ENCODE results near the gene MYMX.

The MYMX gene

DNA sequence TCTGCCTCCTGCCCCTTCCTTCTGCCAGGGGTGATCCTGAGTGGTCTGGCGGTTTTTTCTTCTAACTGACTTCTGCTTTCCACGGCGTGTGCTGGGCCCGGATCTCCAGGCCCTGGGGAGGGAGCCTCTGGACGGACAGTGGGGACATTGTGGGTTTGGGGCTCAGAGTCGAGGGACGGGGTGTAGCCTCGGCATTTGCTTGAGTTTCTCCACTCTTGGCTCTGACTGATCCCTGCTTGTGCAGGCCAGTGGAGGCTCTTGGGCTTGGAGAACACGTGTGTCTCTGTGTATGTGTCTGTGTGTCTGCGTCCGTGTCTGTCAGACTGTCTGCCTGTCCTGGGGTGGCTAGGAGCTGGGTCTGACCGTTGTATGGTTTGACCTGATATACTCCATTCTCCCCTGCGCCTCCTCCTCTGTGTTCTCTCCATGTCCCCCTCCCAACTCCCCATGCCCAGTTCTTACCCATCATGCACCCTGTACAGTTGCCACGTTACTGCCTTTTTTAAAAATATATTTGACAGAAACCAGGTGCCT lies 16.9 kb downstream of the MYMX start:
- Histone ChIP-seq H2AK5ac (ENCODE audit: low read depth, low read length) (no peak overlapping the region), H3K18ac (ENCODE audit: low read length) (no peak overlapping the region), H3K27ac (replicated peaks; ENCODE audit: low read length) (no peak overlapping the region)

DNA sequence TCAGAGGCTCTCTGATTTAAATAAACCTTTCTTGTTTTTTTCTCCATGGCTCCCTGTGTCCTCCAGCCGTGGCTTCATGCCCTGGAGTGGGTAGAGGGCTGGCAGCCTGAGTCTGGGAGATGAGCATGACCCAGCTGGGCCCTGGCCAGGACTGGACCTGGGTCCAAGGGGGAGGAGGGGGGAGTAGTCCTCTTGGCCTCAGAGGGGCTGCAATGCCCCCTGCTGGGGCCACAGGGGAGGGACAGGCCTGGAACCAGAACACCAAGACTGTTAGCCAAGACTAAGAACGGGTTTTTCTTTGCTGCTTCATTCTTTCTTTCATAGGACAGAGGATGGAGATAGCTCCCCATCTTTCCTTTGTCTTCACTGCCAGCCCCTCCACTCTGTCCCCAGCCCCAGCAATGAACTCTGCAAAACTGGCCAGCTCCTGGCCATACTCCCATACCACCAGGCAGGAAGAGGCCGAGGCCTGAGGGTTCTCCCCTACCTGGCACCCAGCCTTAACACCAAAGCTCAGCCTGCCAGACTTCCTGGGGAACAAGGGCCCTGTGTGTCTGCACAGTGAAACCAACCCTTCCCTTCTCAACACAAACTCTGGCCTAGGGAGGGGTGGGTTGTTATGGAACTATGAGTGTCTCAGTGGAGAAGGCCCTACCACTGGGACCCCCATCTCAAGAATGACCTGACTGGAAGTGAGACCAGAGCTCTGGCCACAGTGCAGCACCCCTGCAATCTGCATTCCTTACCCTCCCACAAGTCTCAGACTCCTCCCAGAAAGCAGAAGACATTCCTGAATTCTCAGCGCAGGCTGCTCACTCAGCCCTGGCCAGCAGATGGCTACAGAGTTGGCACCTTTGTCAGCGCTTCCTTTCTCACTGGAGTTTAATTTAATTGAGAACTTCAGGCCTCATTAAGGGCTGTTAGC lies 17.6 kb downstream of the MYMX start:
- H2AFZ ChIP-seq (ENCODE audit: low read length), result no peak overlapping the region
- H3K27ac ChIP-seq (replicated peaks; ENCODE audit: low read length), result peak overlapping the region; percentile 69
- no peak overlapping the region for H2BK5ac ChIP-seq (ENCODE audit: low read length)
- H3K9ac ChIP-seq (ENCODE audit: low read depth, low read length, poor library complexity), result no peak overlapping the region
- H3K9me3 ChIP-seq (replicated peaks in 1 of 2; ENCODE audit: control insufficient read depth in 2 of 2, insufficient read depth in 1 of 2, low read depth in 1 of 2, low read length in 2 of 2), result no peaks in the 10 kb centered on the region
- no peak overlapping the region for H4K8ac ChIP-seq (ENCODE audit: low read depth, low read length)
- no peak overlapping the region for H3K23ac ChIP-seq (ENCODE audit: low read depth, low read length, poor library complexity)
- H3K4me1 ChIP-seq (ENCODE audit: control insufficient read depth in 2 of 2, insufficient read depth in 1 of 2, low read depth in 1 of 2, low read length in 2 of 2), result peaks cover 7 to 14% of the 10 kb centered on the region in 2 donors
- H2BK12ac ChIP-seq (ENCODE audit: low read length), result no peak overlapping the region
- no peak overlapping the region for H4K91ac ChIP-seq (ENCODE audit: low read depth, low read length, poor library complexity)
- no peak overlapping the region for H3K4me3 ChIP-seq (ENCODE audit: low read length in 2 of 2)
- peaks cover 21 to 62% of the 10 kb centered on the region in 2 donors for H3K36me3 ChIP-seq (replicated peaks in 1 of 2; ENCODE audit: control insufficient read depth in 2 of 2, insufficient read depth in 2 of 2, low read length in 2 of 2)
- H2BK15ac ChIP-seq (ENCODE audit: low read length), result no peak overlapping the region
- H3K79me1 ChIP-seq (ENCODE audit: low read depth, low read length), result no peaks in the 10 kb centered on the region
- no peak overlapping the region for H3K4ac ChIP-seq (ENCODE audit: low read length)
- peak overlapping the region; percentile 52 for H2AK5ac ChIP-seq (ENCODE audit: low read depth, low read length)
- peak overlapping the region; percentile 66 for H3K18ac ChIP-seq (ENCODE audit: low read length)
- no peak overlapping the region for H3K4me2 ChIP-seq (ENCODE audit: insufficient read depth, low read length, poor library complexity, severe bottlenecking)
- H3K27me3 ChIP-seq (ENCODE audit: control insufficient read depth in 3 of 3, insufficient read depth in 3 of 3, low read depth in 1 of 3, low read length in 3 of 3), result no peaks in the 10 kb centered on the region
- DNase-seq (ENCODE audit: low spot score), result no peak
- WGBS, 2 donors (ENCODE audit: extremely low coverage in 2 of 2, insufficient read length in 2 of 2, insufficient replicate concordance in 1 of 2), result no CpG with 5 or more reads among the region's 5 CpGs
- no peak overlapping the region for H2BK120ac ChIP-seq (ENCODE audit: low read depth, low read length)
- H3K14ac ChIP-seq (ENCODE audit: low read length), result no peak overlapping the region

More for the DNA sequence above, 16.9 kb downstream of the MYMX start:
- Histone ChIP-seq H3K4me1 (ENCODE audit: control insufficient read depth in 2 of 2, insufficient read depth in 1 of 2, low read depth in 1 of 2, low read length in 2 of 2) (peaks cover 7 to 13% of the 10 kb centered on the region in 2 donors), H2BK12ac (ENCODE audit: low read length) (no peak overlapping the region), H3K9ac (ENCODE audit: low read depth, low read length, poor library complexity) (peak overlapping the region; percentile 38), H3K79me1 (ENCODE audit: low read depth, low read length) (no peaks in the 10 kb centered on the region), H2BK15ac (ENCODE audit: low read length) (no peak overlapping the region), H3K14ac (ENCODE audit: low read length) (no peak overlapping the region), H3K36me3 (replicated peaks in 1 of 2; ENCODE audit: control insufficient read depth in 2 of 2, insufficient read depth in 2 of 2, low read length in 2 of 2) (peaks cover 20 to 69% of the 10 kb centered on the region in 2 donors), H4K8ac (ENCODE audit: low read depth, low read length) (no peak overlapping the region), H2BK5ac (ENCODE audit: low read length) (no peak overlapping the region), H3K4ac (ENCODE audit: low read length) (no peak overlapping the region), H4K91ac (ENCODE audit: low read depth, low read length, poor library complexity) (no peak overlapping the region), H3K27me3 (ENCODE audit: control insufficient read depth in 3 of 3, insufficient read depth in 3 of 3, low read depth in 1 of 3, low read length in 3 of 3) (no peaks in the 10 kb centered on the region), H3K9me3 (replicated peaks in 1 of 2; ENCODE audit: control insufficient read depth in 2 of 2, insufficient read depth in 1 of 2, low read depth in 1 of 2, low read length in 2 of 2) (no peaks in the 10 kb centered on the region), H2BK120ac (ENCODE audit: low read depth, low read length) (no peak overlapping the region), H3K4me3 (ENCODE audit: low read length in 2 of 2) (no peak overlapping the region), H2AFZ (ENCODE audit: low read length) (no peak overlapping the region), H3K4me2 (ENCODE audit: insufficient read depth, low read length, poor library complexity, severe bottlenecking) (no peak overlapping the region), H3K23ac (ENCODE audit: low read depth, low read length, poor library complexity) (peak overlapping the region; percentile 5)
- DNase-seq (ENCODE audit: low spot score), result no peak
- no CpG with 5 or more reads among the region's 14 CpGs for WGBS, 2 donors (ENCODE audit: extremely low coverage in 2 of 2, insufficient read length in 2 of 2, insufficient replicate concordance in 1 of 2)

DNA sequence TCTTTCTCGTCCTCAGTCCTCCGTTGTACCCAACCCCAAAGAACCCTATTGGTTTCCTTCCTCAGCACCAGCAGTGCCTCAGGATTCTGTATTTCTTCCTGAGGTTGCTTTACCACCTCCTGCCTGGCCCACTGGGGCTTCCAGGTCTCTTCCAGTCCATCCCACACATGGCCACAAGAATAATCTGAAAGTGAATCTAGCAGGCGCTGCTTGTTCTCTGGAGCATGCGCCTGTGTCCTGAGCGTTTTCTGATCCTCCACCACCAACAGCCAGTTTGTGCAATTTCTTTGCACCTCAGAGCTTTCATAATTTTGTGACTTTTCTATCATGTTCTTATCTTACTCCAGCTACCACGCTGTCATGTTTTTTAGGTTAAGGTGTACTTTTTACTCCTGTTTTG lies 18.5 kb downstream of the MYMX start:
- no peak overlapping the region for H2BK15ac ChIP-seq (ENCODE audit: low read length)

DNA sequence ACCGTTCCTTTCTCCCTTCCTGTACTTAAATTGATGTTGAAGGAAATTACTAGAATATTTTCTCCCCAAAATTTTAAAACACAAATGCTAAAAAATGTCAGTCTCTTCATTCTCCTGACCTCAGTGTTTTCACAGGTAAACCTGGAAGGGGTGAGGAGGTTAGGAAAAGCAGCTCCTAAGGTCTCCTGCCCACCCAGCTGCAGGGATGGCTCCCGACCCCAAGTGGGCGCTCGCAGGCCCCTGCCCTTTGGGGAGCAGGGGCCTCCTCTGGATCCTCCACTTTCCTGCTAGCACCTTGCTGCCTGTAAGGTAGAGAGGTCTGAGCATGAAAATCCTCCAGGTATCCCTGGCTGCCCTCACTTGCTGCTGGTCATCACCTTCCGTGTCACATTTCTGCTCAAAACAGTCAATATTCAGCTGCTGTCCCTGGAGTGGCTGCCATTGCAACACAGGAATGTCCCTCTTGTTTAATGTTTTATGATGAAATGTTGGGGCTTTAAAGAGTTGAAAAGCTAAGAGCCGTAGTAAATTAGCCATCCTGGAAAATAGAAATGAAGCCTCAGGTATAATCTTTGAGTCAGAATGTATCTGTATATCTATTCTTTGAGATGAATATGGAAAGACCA lies 19.3 kb downstream of the MYMX start:
- Histone ChIP-seq H3K23ac (ENCODE audit: low read depth, low read length, poor library complexity) (no peak overlapping the region), H4K91ac (ENCODE audit: low read depth, low read length, poor library complexity) (no peak overlapping the region), H3K4ac (ENCODE audit: low read length) (no peak overlapping the region), H3K27me3 (ENCODE audit: control insufficient read depth in 3 of 3, insufficient read depth in 3 of 3, low read depth in 1 of 3, low read length in 3 of 3) (no peaks in the 10 kb centered on the region), H3K27ac (replicated peaks; ENCODE audit: low read length) (no peak overlapping the region), H2AK5ac (ENCODE audit: low read depth, low read length) (no peak overlapping the region), H2BK12ac (ENCODE audit: low read length) (no peak overlapping the region), H4K8ac (ENCODE audit: low read depth, low read length) (no peak overlapping the region), H2BK15ac (ENCODE audit: low read length) (no peak overlapping the region), H3K4me1 (ENCODE audit: control insufficient read depth in 2 of 2, insufficient read depth in 1 of 2, low read depth in 1 of 2, low read length in 2 of 2) (peaks cover 7 to 14% of the 10 kb centered on the region in 2 donors), H2BK120ac (ENCODE audit: low read depth, low read length) (no peak overlapping the region), H3K79me1 (ENCODE audit: low read depth, low read length) (no peaks in the 10 kb centered on the region), H3K36me3 (replicated peaks in 1 of 2; ENCODE audit: control insufficient read depth in 2 of 2, insufficient read depth in 2 of 2, low read length in 2 of 2) (peaks cover 18 to 45% of the 10 kb centered on the region in 2 donors), H3K14ac (ENCODE audit: low read length) (no peak overlapping the region), H3K4me2 (ENCODE audit: insufficient read depth, low read length, poor library complexity, severe bottlenecking) (no peak overlapping the region), H3K9me3 (replicated peaks in 1 of 2; ENCODE audit: control insufficient read depth in 2 of 2, insufficient read depth in 1 of 2, low read depth in 1 of 2, low read length in 2 of 2) (no peaks in the 10 kb centered on the region), H2AFZ (ENCODE audit: low read length) (no peak overlapping the region), H3K9ac (ENCODE audit: low read depth, low read length, poor library complexity) (no peak overlapping the region), H3K4me3 (ENCODE audit: low read length in 2 of 2) (no peak overlapping the region), H2BK5ac (ENCODE audit: low read length) (no peak overlapping the region), H3K18ac (ENCODE audit: low read length) (no peak overlapping the region)
- no CpG with 5 or more reads among the region's 6 CpGs for WGBS, 2 donors (ENCODE audit: extremely low coverage in 2 of 2, insufficient read length in 2 of 2, insufficient replicate concordance in 1 of 2)
- DNase-seq (ENCODE audit: low spot score), result no peak

More for the DNA sequence above, 18.5 kb downstream of the MYMX start:
- H2BK5ac ChIP-seq (ENCODE audit: low read length), result no peak overlapping the region
- no peaks in the 10 kb centered on the region for H3K79me1 ChIP-seq (ENCODE audit: low read depth, low read length)
- no peak for DNase-seq (ENCODE audit: low spot score)
- WGBS, 2 donors (ENCODE audit: extremely low coverage in 2 of 2, insufficient read length in 2 of 2, insufficient replicate concordance in 1 of 2), result no CpG with 5 or more reads among the region's 6 CpGs
- no peak overlapping the region for H3K4ac ChIP-seq (ENCODE audit: low read length)
- H2AK5ac ChIP-seq (ENCODE audit: low read depth, low read length), result no peak overlapping the region
- H3K18ac ChIP-seq (ENCODE audit: low read length), result no peak overlapping the region
- peaks cover 21 to 53% of the 10 kb centered on the region in 2 donors for H3K36me3 ChIP-seq (replicated peaks in 1 of 2; ENCODE audit: control insufficient read depth in 2 of 2, insufficient read depth in 2 of 2, low read length in 2 of 2)
- H3K4me1 ChIP-seq (ENCODE audit: control insufficient read depth in 2 of 2, insufficient read depth in 1 of 2, low read depth in 1 of 2, low read length in 2 of 2), result peaks cover 7 to 14% of the 10 kb centered on the region in 2 donors
- H3K9me3 ChIP-seq (replicated peaks in 1 of 2; ENCODE audit: control insufficient read depth in 2 of 2, insufficient read depth in 1 of 2, low read depth in 1 of 2, low read length in 2 of 2), result no peaks in the 10 kb centered on the region
- no peak overlapping the region for H2BK12ac ChIP-seq (ENCODE audit: low read length)
- no peak overlapping the region for H3K4me3 ChIP-seq (ENCODE audit: low read length in 2 of 2)
- no peak overlapping the region for H3K27ac ChIP-seq (replicated peaks; ENCODE audit: low read length)
- H3K23ac ChIP-seq (ENCODE audit: low read depth, low read length, poor library complexity), result no peak overlapping the region
- H3K14ac ChIP-seq (ENCODE audit: low read length), result no peak overlapping the region
- H3K9ac ChIP-seq (ENCODE audit: low read depth, low read length, poor library complexity), result no peak overlapping the region
- no peak overlapping the region for H3K4me2 ChIP-seq (ENCODE audit: insufficient read depth, low read length, poor library complexity, severe bottlenecking)
- H2AFZ ChIP-seq (ENCODE audit: low read length), result no peak overlapping the region
- H4K8ac ChIP-seq (ENCODE audit: low read depth, low read length), result no peak overlapping the region
- no peak overlapping the region for H4K91ac ChIP-seq (ENCODE audit: low read depth, low read length, poor library complexity)
- H3K27me3 ChIP-seq (ENCODE audit: control insufficient read depth in 3 of 3, insufficient read depth in 3 of 3, low read depth in 1 of 3, low read length in 3 of 3), result no peaks in the 10 kb centered on the region
- H2BK120ac ChIP-seq (ENCODE audit: low read depth, low read length), result no peak overlapping the region

Data from neuronal stem cell (in vitro differentiated cells).